Jurkat, Clone E6-1 (cell line): Measurements from ENCODE around the gene ZNF428.
"Not testable (repeated sequence)": the region's sequence is repeated elsewhere in the genome, so short reads cannot be mapped to it uniquely, and the experiment has no call there.

Experiments
- DNase-seq: peaks from one replicate; pipeline ENCODE4 v3.0.0-alpha.2; 2011; ENCODE audit warnings: low read depth, low spot score
- H3K4me3 ChIP-seq: 2 replicates; pipeline ENCODE4 v1.5.1; 2011; ENCODE audit warnings: mild to moderate bottlenecking, low read length, control low read depth, moderate library complexity

The ZNF428 gene

GRCh38 chr19:43596842-43597461 is 22.5 kb downstream of the ZNF428 start:
- no peak for DNase-seq
- peak overlapping the region; percentile 90 for H3K4me3 ChIP-seq

DNA sequence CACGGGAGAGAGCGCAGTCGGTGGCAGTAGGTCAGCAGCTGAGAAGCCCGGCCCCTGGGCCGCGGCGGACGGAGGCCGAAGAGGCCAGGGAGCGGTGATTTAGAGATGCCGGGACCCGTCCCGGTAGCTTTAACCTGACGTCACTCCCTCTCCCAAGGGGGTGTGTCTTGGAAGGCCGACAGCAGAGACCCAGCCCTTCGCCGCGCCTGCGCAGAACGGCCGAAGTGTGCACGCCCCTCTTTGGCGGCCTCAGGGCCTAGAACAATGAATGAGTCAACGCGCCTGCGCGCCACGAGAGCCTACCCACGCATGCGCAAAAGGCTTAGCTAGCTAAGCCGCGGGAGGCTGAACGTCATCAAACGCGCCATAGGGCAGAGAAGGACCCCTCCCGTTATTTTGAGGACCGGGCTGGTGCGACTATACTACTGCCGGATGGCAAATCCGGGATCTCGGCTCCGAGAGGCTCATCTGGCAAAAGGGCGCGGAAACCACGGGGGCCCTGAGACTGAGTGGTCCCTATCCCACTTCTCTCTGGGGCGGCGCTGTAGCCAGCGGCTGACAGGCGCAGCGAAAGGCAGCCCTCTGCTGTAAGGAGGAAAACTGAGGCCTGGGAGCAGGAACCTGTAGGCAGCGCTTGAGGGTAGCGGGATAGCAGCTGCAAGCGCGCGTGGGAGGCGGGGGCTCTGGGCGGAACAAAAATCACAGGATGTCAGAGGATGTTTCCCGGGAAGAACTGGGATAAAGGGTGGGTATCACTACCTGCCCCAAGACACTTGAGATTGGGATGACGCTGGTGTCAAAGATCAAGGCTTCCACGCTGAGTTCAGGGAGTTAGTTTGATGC is 23.2 kb downstream of the ZNF428 start, which contains the start of the genes IRGQ and ZNF576:
Gene IRGQ, minus strand, starts transcription at position 136 of the 843 bp plus-strand sequence. CDS start 796 bp downstream, outside the sequence.
Gene ZNF576, plus strand, starts transcription at position 597 of the 843 bp plus-strand sequence. CDS start 514 bp downstream, outside the sequence.
- DNase-seq, result peak; percentile 99
- H3K4me3 ChIP-seq, result peak within 1 kb of the TSS; percentile 90

DNA sequence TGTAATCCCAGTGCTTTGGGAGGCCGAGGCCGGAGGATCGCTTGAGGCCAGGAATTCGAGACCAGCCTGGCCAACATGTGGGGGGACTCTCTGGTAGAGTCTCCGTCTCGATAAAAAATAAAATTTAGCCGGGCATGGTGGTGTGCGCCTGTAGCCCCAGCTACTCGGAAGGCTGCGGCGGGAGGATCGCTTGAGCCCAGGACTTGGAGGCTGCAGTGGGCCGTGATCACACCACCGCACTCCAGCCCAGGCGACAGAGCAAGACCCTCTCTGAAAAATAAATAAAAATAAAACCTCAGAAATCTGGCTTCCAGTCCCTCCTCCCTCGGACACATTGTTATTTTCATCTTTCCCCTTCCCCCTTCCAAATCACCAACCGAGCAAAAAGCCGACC is 23.8 kb downstream of the ZNF428 start:
- peak overlapping the region; percentile 90 for H3K4me3 ChIP-seq
- DNase-seq, result no peak

DNA sequence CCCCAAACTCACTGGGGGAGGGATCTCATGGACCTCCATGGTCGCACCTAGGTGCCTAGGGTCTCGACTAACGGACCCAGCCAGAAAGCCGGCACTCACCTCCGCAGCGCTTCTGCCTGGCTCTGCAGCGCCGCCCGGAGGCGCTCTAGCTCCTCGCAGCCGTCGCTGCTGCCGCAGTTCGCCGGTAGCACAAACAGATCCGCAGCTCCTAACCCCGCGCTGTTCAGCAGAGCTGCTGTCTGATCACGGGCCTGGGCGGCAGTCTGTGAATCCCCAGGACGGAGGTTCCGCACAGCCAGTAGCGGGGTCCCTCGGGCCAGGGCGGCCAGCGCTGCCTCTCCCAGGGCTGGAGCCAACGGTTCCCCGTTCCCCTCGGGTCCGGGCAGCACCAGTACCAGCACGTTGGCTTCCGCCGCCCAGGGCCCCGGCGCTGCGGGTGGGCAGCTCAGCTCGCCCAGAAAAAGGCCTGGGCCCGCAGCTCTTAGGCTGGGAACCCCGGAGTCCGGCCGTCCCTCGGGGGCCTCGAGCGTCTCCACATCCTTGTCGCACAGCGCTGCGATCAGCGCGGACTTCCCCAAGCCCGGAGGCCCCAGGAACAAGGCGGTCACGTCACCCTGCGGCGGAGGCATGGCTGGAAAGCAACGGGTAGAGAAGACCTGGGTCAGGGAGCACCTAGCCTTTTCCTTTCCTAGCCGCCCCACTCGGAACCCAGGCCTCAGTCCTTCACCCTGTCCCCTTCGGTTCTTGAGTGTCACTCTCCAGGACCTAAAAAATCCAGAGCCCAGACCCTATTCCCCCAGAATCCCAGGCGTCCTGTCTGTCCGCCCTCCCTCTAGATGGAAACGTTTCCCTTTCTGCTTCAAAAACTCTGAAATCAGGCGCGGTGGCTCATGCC is 24.5 kb downstream of the ZNF428 start:
- DNase-seq, result peak; percentile 71
- H3K4me3 ChIP-seq, result peak overlapping the region; percentile 90

DNA sequence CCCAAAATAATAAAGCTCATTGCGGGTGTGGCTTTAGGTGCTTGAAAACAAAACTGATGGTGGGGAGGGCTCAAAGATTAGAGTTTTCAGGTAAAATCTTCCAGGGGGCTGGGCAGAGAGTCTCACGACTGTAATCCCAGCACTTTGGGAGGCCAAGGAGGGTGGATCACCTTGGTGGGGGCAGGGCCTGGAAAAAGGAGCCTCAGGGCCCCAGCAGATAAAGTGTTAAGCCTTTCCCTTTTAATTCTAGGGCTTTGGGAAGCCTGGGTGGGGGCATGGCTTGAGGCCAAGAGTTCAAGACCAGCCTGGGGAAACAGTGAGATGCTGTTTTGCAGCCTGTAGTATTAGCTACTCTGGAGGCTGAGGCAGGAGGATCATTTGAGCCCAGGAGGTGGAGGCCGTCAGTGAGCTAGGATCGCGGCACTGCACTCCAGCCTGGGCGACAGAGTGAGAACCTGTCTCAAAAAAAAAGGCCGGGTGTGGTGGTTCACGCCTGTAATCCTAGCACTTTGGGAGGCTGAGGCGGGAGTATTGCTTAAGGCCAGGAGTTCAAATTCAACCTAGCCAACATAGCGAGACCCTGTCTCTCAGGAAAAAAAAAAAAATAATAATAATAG is 25.2 kb downstream of the ZNF428 start:
- H3K4me3 ChIP-seq, result peak overlapping the region; percentile 90; the same call in 1 of the 2 replicates
- DNase-seq, result no peak

DNA sequence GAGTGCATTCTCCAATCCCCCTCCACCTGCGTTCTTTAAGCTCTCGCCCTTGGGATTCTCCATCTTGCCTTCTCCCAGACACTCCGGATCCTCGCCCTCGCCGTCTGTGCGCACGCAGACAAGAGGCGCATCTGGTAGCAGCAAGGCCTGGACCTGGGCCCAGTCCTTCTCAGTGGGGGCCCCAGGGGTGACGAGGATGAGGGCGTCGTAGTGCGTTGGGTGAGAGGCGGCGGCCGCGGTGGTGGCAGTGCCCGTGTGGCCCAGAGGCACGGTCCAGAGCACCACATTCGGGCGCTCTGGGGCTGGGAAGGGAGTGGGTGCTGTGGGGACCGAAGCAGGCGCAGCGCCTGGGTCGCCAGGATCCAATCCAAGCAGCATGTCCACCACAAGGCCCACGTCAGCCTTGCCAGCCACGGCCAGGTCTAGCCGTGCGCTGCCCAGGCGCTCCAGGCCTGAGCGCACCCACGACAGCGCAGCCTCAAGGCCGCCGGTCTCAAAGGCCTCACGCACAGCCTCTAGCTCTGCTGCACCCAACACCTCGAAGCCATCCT is 26.6 kb downstream of the ZNF428 start:
- no peak for DNase-seq
- H3K4me3 ChIP-seq, result no peak overlapping the region

- DNase-seq, result no peak
- no peak overlapping the region for H3K4me3 ChIP-seq
Measured at GRCh38 chr19:43591904-43592772, 27.3 kb downstream of the ZNF428 start.

DNA sequence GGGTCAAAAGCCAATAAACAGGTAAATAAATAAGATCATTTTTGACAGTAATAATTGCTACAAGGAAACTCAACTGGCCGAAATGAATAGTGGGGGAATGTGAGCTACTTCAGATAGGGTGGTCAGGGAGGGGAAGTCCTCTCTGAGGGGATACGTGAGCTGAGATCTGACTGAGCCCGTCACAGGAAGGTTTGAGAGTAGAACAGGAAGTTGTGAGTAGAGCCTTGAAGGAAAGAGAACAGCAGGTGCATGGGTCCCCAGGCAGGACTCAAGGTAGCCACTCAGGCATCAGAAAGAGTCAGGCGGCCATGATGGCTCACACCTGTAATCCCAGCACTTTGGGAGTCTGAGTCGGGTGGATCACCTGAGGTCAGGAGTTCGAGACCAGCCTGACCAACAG is 29.8 kb downstream of the ZNF428 start:
- DNase-seq, result no peak
- H3K4me3 ChIP-seq, result no peak overlapping the region

- DNase-seq, result no peak
- no peak overlapping the region for H3K4me3 ChIP-seq
Measured at GRCh38 chr19:43589277-43589676, 30.2 kb downstream of the ZNF428 start.

DNA sequence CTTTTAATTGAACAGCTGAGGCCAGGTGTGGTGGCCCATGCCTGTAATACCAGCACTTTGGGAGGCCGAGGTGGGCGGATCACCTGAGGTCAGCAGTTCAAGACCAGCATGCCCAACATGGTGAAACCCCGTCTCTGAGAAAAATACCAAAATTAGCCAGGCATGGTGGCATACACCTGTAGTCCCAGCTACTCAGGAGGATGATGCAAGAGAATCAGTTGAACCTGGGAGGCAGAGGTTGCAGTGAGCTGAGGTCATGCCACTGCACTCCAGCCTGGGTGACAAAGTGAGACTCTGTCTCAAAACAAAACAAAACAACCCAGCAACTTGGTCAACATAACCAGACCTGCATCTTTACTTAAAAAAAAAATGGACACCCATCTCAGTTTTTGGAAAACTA is 32.4 kb downstream of the ZNF428 start:
- DNase-seq, result not testable (repeated sequence)

GRCh38 chr19:43586346-43586745 is 33.1 kb downstream of the ZNF428 start:
- H3K4me3 ChIP-seq, result no peak overlapping the region
- DNase-seq, result no peak

More for the DNA sequence above, 32.4 kb downstream of the ZNF428 start:
- not testable (repeated sequence) for H3K4me3 ChIP-seq

DNA sequence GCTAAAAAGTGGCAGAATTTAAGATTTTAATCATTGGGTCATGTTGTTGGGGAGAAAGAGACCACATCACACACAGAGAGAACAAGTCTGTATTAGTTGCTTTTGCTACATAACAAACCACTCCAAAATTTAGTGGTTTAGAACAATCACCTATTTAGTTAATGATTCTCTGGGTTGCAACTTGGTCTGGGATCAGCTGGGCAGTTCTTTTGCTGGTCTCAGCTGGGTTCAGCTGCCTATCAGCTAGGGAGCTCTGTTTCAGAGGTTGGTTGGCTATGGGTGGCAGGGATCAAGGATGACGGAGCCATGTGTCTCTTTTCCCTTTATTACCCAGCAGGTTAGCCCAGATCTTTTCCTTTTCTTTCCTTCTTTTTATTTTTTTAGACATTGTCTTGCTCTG is 34.9 kb downstream of the ZNF428 start:
- no peak for DNase-seq
- no peak overlapping the region for H3K4me3 ChIP-seq

GRCh38 chr19:43582495-43582894 is 36.9 kb downstream of the ZNF428 start:
- no peak for DNase-seq
- no peak overlapping the region for H3K4me3 ChIP-seq

DNA sequence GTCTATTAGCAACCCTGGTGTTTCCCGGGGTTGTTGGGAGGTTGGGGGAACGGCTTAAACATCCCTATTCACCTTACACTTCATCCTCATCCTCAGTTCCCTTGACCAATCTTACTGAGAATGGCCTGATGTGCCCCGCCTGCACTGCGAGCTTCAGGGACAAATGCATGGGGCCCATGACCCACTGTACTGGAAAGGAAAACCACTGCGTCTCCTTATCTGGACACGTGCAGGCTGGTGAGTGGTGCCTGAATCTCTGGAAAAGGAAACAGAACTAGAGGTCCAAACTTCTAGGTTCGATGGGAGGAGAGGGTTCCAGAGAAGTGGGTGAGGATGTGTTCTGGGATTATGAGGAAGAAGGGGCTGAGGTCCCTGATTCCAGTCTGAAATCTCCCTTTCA is 38.0 kb downstream of the ZNF428 start:
- DNase-seq, result no peak
- peak overlapping the region; percentile 66 for H3K4me3 ChIP-seq

GRCh38 chr19:43578787-43579186 is 40.6 kb downstream of the ZNF428 start:
- DNase-seq, result no peak
- H3K4me3 ChIP-seq, result no peak overlapping the region

GRCh38 chr19:43575955-43576878 is 43.2 kb downstream of the ZNF428 start:
- no peak for DNase-seq
- peak overlapping the region; percentile 46 for H3K4me3 ChIP-seq
